K562 (cell line): Measurements from ENCODE around the gene NR4A2. TPM values are rescaled to one million over a fixed set of nuclear protein-coding genes. Genes with fewer than 3 reads are reported as not detected.

ENCODE experiments used
- BHLHE40 ChIP-seq: IDR thresholded peaks from 2 replicates; pipeline ENCODE4 v1.6.1; 2011; ENCODE audit warnings: low read length, improper control_type of control experiment
- CHAMP1 ChIP-seq: fragments of 450-650 bp; IDR thresholded peaks from 2 replicates; pipeline ENCODE4 v1.6.1; 2016; ENCODE audit warnings: mild to moderate bottlenecking
- CTBP1 ChIP-seq: fragments of 450-650 bp; IDR thresholded peaks from 2 replicates; pipeline ENCODE4 v1.6.1; 2016; ENCODE audit warnings: borderline replicate concordance
- EP300 ChIP-seq: IDR thresholded peaks from 2 replicates; pipeline ENCODE4 v1.6.1; 2012; ENCODE audit warnings: low read length, improper control_type of control experiment
- FOXK2 ChIP-seq, 2 experiments: fragments of 450-650 bp; IDR thresholded peaks in 1 of 2; conservative IDR thresholded peaks in 1 of 2; 2 replicates each; pipeline ENCODE4 v1.6.1; 2016; ENCODE audit warnings: low read depth in 2 of 2, mild to moderate bottlenecking in 1 of 2
- MAFK ChIP-seq: IDR thresholded peaks from 2 replicates; pipeline ENCODE4 v1.6.1; 2011; ENCODE audit warnings: low read length, improper control_type of control experiment
- NCOR1 ChIP-seq: fragments of 450-650 bp; IDR thresholded peaks from 2 replicates; pipeline ENCODE4 v1.6.1; 2016; ENCODE audit warnings: mild to moderate bottlenecking, moderate library complexity
- POLR2A ChIP-seq: fragments of 450-650 bp; conservative IDR thresholded peaks from 2 replicates; pipeline ENCODE4 v1.6.1; 2016
- POLR2AphosphoS5 ChIP-seq: IDR thresholded peaks from 2 replicates; pipeline ENCODE4 v1.6.1; 2011; ENCODE audit warnings: mild to moderate bottlenecking, low read depth, low read length, moderate library complexity; ENCODE audit not compliant: control insufficient read depth, insufficient read depth
- SOX6 ChIP-seq: fragments of 450-650 bp; IDR thresholded peaks from 2 replicates; pipeline ENCODE4 v1.6.1; 2014; ENCODE audit warnings: mild to moderate bottlenecking
- TCF7L2 ChIP-seq: fragments of 150-350 bp; IDR thresholded peaks from 2 replicates; pipeline ENCODE4 v1.6.1; 2016; ENCODE audit warnings: low read depth, mild to moderate bottlenecking, low read length, moderate library complexity
- TFAM ChIP-seq: fragments of 250-450 bp; sonication (Bioruptor Pico); conservative IDR thresholded peaks from 2 replicates; pipeline ENCODE4 v1.5.0; 2021; ENCODE audit warnings: mild to moderate bottlenecking, moderate library complexity
- THRB ChIP-seq: fragments of 450-650 bp; formaldehyde crosslinking; conservative IDR thresholded peaks from 2 replicates; pipeline ENCODE4 v1.4.0; 2022; ENCODE audit warnings: mild to moderate bottlenecking, missing genetic modification characterization
- ZFPM2 ChIP-seq: fragments of 250-450 bp; sonication (Bioruptor Pico); IDR thresholded peaks from 2 replicates; pipeline ENCODE4 v1.5.1; 2022; ENCODE audit warnings: mild to moderate bottlenecking
- ZNF175 ChIP-seq: fragments of 200-800 bp; sonication (Bioruptor generic); IDR thresholded peaks from 2 replicates; pipeline ENCODE4 v1.6.1; 2016; ENCODE audit warnings: low read depth, mild to moderate bottlenecking, missing genetic modification characterization, missing compliant biosample characterization
- ZNF589 ChIP-seq: fragments of 200-800 bp; sonication (Bioruptor generic); IDR thresholded peaks from 2 replicates; pipeline ENCODE4 v1.6.1; 2016; ENCODE audit warnings: low read depth, missing genetic modification characterization, missing compliant biosample characterization
- polyA plus RNA-seq, 8 experiments: library from polyadenylated mRNA; depleted of rRNA in 4 of 8; stranded (reverse) in 5 of 8; unstranded in 3 of 8; fragments of >200 nt; fragmentation: Nextera tagmentation in 2 of 8; fragmentation: Illumina TruSeq in 1 of 8; extraction: Ambion mirVana in 2 of 8; extraction: Trizol in 1 of 8; gene quantifications; 2 replicates each; pipeline versions ENCODE4 v1.2.1 to v1.2.3, GENCODE V29; 2011 to 2014; ENCODE audit warnings: inconsistent platforms in 1 of 8, missing spikeins in 1 of 8
- total RNA-seq, 7 experiments: library from RNA; depleted of rRNA in 6 of 7; stranded (reverse); fragments of >200 nt in 6 of 7; fragmentation: Illumina TruSeq in 2 of 7; extraction: Trizol in 2 of 7; gene quantifications; 2 replicates each; pipeline versions ENCODE4 v1.2.1 to v1.2.3, GENCODE V29; 2011 to 2021; ENCODE audit warnings: low replicate concordance in 1 of 7
- TF ChIP-seq, protein P1 (sequence below): fragments of 250-450 bp; sonication (Bioruptor Pico); IDR thresholded peaks from 2 replicates; pipeline ENCODE4 v1.5.0; 2020; ENCODE audit warnings: mild to moderate bottlenecking, borderline replicate concordance
- TF ChIP-seq, protein P2 (sequence below): fragments of 250-450 bp; sonication (Bioruptor Pico); IDR thresholded peaks from 2 replicates; pipeline ENCODE4 v1.8.0; 2021; ENCODE audit warnings: moderate library complexity, mild to moderate bottlenecking, inconsistent platforms

The NR4A2 gene
- total and polyA plus RNA-seq, 9 of the 15 experiments (the other 6 are each of a cell fraction or from before 2014, with no cell fraction given): 0.94 to 5.1 (median 1.3) TPM

DNA sequence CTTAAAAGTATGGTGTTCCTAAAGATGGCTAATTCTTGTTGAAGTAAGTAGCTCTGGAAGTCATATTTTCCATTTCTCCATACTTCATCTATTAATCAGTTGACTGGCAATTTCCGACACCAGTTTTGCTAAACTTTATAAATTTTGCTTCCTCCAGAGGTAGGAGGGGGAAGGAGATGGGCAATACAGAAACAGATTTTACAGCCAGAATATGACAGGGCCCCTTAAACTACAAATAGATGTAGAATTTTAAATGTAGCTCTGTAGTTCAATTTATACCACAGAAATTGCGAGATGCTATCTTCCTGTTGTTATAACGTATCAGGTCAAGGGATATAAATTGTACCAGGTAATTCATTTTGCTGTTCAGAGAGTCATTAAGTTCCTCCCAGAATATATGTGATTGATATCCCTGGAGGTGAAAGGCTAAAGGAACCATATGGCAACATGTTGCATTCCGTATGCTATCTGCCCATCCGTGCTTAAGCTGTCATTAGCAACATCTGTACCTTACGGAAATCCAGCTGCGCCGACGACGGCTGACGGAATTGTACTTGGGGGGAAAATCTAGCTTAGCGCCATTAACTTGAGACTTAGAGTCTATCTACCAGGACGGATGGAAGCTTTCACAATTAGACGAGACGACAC is 8.4 kb upstream of the NR4A2 start (continued):
- TF ChIP-seq THRB (CRISPR knock-in tag) (no peak), TCF7L2 (no peak), CHAMP1 (no peak), BHLHE40 (no peak), ZNF175 (CRISPR knock-in tag) (no peak; the same call in 1 of the 2 replicates), ZFPM2 (no peak), SOX6 (0 out of 2 replicates have a peak, but pooled peaks have one; percentile 20), FOXK2 (conservative IDR thresholded peaks at IDR 0.05 in 1 of 2, IDR thresholded peaks at IDR 0.05 in 1 of 2; ENCODE audit: low read depth in 2 of 2) (peak; percentile 34 to 76; a peak in 3 of 4 replicates), CTBP1 (no peak), POLR2A (no peak), POLR2AphosphoS5 (no peak), EP300 (no peak), MAFK (no peak), NCOR1 (no peak), ZNF589 (CRISPR knock-in tag) (no peak), TFAM (CRISPR knock-in tag) (no peak)
- TF ChIP-seq, protein P1, sequence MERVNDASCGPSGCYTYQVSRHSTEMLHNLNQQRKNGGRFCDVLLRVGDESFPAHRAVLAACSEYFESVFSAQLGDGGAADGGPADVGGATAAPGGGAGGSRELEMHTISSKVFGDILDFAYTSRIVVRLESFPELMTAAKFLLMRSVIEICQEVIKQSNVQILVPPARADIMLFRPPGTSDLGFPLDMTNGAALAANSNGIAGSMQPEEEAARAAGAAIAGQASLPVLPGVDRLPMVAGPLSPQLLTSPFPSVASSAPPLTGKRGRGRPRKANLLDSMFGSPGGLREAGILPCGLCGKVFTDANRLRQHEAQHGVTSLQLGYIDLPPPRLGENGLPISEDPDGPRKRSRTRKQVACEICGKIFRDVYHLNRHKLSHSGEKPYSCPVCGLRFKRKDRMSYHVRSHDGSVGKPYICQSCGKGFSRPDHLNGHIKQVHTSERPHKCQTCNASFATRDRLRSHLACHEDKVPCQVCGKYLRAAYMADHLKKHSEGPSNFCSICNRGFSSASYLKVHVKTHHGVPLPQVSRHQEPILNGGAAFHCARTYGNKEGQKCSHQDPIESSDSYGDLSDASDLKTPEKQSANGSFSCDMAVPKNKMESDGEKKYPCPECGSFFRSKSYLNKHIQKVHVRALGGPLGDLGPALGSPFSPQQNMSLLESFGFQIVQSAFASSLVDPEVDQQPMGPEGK (CRISPR knock-in tag): no peak
- TF ChIP-seq, protein P2, sequence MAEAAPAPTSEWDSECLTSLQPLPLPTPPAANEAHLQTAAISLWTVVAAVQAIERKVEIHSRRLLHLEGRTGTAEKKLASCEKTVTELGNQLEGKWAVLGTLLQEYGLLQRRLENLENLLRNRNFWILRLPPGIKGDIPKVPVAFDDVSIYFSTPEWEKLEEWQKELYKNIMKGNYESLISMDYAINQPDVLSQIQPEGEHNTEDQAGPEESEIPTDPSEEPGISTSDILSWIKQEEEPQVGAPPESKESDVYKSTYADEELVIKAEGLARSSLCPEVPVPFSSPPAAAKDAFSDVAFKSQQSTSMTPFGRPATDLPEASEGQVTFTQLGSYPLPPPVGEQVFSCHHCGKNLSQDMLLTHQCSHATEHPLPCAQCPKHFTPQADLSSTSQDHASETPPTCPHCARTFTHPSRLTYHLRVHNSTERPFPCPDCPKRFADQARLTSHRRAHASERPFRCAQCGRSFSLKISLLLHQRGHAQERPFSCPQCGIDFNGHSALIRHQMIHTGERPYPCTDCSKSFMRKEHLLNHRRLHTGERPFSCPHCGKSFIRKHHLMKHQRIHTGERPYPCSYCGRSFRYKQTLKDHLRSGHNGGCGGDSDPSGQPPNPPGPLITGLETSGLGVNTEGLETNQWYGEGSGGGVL (CRISPR knock-in tag): no peak
